ENCODE measurements around the gene TMC8.

GRCh38 chr17:78129351-78130089, 1.1 kb upstream of the TMC8 start:
- TF ChIP-seq CTCF (IDR thresholded peaks at IDR 0.05; ENCODE audit: low read depth, low read length) (no peak), EZH2phosphoT487 (IDR thresholded peaks at IDR 0.05; ENCODE audit: low read depth) (no peak)

Measured in OCI-LY3 (cell line).